HG03196 (cell line): ENCODE results near the gene CCR7.
"Not testable (repeated sequence)": the region's sequence is repeated elsewhere in the genome, so short reads cannot be mapped to it uniquely, and the experiment has no call there.

Experiments used
- ATAC-seq: cut with Tn5 transposase; IDR thresholded peaks from one replicate; pipeline ENCODE4 v1.9.1; 2021; ENCODE audit not compliant: unreplicated experiment

Gene CCR7

DNA sequence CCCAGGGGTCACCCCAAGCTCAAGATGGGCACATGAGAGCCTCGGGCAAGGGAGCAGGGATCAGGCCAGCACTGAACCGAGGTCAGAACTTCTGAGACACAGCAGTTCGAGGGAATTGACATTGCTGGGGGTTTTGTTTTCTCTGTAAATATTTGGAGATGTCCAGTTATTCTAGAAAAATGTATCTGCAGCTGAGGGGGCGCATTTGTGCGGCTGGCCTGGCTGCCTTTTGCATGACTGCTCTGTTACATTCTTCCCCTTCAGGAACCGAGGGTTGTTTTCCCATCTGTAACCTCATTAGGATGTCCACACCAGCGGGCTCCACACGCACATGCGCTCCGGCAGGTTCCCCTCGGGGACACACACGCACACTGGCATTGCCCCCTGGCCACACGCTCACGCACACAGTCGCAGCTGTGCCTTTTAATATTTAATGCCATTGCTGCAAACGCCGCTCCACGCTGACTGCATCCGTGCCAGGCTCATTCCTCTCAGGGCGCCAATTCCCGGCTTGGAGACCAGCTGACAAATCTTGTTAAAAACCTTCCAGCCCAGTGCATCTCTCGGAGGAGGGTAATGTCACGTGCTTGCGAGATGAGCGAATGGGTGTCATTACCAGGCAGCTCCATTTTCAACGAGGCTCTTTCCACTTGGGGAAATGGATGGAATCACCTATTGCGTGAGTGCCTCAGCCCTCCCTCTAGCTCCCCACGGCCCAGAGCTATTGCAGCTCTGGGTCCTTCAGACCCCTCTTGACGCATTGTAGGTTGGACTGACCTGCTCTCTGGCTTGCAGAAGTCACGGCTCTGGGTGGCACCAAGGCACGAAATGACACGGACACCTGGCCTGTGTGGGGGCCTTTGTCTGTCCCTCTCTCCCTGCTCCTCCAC is 13.1 kb downstream of the CCR7 start:
- ATAC-seq: no peak

DNA sequence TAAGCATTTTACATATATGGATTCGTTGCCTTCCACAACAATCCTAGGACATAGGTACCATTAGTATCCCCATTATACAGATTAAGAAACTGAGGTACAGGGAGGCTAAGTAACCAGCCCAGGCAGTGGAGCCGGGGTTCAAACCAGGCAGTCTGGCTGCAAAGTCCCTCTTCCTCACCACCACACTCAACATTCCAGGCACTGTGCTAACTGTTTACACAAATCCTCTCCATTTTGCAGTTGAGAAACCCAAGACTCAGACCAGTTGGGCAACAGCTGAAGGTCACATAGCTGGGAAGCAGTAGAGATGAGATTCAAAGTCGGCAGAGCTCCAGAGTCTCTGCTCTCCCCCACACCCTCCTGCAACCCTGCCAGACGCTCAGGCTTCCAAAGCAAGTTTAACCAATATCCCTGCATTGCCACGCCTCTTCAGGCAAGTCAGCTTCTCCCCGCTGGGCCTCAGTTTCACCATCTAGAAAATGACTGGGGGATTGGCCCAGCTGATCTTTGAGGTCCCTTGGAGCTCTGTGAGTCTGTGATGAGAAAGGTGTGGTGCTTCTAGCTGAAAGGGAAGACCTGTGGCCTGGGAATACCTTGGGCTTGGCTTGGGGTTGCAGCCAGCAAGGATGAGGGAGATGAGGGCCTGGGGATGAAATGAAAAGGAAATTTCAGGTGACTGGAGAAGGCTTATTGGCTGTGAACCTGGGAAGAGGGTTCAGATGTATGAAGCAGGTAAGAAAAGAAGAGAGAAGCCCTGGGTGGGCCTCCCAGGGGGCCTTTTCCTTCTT is 14.0 kb downstream of the CCR7 start:
- ATAC-seq: no peak

DNA sequence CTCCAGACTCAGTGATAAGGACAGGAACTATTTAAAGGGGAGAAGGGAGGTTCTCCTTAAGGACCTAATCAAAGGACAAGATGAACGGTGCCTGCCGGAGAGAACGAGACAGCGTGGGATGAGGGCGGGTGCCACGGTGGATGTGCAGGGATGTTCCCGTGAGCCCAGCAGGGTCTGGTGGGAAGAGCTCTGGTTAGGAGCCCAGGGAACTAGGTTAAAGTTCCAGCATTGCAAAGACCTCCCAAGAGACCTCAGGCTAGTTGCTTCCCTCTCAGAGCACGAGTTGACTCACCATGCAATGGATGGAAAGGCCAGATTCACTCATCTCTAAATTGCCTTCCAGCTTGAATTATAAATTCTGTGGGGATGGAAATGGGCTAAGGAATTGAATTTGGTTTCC is 14.7 kb downstream of the CCR7 start:
- no peak for ATAC-seq

DNA sequence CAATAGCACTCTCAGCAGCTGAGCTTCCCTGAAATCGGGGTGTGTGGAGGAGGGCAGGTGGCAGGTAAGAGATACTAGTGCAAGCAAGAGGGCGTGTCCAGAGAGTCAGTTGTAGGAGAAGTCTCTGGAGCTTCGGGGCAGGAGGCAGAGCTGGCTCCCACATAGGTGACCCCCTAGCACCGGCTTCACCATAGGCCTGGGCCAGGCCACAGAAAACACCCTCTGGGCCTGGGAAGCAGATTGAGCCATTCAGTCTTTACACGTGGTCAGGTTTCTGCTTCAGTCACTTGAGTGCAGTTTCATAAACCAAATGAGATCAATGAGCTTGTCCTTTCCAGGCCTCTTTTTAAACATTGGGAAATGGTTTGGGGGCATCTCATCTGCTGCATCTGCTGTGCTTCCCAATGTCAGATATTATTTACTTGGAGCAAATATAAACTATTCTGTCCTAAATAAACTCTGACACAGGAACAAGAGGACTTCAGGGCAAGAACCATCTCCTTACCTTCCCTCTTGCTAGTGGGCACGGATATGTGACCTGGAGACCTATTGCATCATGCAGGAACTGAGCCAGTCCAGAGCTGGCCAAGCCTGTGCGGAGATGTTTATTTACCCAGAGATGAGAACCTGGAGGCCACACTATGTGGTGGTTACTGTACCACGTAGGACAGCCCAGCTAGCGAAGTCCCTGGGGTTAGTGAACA is 16.1 kb downstream of the CCR7 start:
- no peak for ATAC-seq

DNA sequence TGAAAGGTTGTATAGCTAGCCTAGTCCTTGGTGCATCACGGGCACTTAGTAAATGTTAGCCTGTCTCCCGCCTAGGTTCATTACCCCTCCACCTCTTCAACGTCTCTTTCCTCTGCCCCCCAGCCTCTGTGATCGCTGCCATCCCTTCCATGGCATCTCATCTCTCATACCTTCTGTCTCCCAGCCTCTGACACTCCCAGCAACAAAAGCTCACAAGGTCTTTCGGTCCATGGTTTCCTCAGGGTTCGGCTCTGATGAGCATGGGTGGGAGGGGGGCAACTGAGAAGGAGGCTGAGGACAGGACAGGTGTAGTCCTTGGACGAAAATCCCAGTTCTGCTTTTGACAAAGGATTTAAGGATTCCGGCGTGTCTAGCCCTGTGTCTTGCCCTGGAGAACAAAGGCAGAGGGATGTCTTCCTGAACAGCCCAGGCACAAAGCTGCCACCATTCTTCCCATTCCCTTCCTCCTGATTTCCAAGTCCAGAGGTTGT is 16.7 kb downstream of the CCR7 start:
- no peak for ATAC-seq

DNA sequence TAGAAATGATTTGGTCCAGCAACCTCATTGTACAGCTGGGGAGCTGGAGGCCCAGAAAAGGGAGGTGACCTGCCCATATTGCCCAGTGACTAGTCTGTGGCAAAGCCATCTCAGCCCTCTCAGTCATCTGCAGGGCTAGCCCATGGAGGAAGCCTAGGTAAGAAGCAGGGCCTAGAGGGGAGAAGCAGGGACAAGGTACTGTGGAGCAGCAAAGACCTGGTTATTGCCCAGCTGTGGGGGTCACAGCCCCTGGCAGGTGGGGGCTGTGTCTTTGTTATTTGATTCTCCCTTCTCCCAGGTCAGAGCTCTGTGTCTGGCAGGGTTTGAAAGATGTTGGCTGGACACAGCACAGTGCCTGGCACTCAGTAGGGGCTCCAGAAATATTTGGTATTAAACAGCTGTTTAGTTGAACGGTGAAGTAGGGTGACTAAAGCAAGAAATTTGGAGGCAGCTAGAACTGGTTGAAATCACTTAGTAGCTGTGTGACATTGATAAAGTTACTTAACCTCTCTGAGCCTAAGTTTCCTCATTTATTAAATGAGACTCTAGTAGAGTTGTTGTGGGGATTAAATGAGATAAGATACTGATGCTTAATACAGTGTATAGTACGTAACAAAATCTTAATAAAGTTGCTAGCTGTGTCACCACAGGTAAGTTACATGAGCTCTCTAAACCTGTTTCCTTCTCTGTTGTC is 17.3 kb downstream of the CCR7 start:
- no peak for ATAC-seq

DNA sequence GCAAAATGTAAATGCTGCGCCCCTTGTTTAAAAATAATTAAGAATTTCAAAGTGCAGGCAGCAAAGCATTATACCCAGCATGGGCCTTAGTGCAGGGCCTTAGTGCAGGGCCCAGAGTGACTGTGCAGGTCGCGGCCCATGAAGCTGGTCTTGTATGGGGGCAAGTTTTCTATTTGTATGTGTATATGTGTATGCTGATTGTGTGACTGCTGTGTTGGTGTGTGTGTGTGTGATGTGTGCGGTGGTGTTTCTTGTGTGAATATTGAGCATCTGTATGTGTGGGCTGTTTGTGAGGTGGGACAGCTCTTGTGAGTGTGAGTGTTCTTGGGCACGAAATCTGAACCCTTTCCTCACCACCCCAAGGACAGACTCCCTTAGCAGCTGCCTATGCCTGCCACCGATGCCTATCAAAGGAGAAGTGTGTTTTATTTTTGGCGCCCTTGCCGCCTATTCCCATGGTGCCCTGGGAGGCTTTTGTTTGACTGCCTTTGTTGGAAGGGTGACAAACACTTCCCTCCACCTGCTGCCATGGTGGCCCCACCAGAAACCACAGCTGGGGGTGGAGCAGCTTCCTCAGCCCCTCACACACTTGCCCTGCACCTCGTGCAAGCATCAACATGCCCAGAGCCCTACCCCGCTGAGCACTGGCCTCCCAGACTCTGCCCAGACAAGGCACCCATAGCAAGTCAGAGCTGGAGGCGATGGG is 18.0 kb downstream of the CCR7 start:
- ATAC-seq: no peak

DNA sequence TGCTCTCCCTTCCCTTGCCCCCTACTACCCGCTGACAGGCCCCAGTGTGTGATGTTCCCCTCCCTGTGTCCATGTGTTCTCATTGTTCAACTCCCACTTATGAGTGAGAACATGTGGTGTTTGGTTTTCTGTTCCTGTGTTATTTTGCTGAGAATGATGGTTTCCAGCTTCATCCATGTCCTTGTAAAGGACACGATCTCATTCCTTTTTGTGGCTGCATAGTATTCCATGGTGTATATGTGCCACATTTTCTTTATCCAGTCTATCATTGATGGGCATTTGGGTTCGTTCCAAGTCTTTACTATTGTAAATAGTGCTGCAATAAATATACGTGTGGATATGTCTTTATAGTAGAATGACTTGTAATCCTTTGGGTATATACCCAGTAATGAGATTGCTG is 18.8 kb downstream of the CCR7 start:
- ATAC-seq: not testable (repeated sequence)

DNA sequence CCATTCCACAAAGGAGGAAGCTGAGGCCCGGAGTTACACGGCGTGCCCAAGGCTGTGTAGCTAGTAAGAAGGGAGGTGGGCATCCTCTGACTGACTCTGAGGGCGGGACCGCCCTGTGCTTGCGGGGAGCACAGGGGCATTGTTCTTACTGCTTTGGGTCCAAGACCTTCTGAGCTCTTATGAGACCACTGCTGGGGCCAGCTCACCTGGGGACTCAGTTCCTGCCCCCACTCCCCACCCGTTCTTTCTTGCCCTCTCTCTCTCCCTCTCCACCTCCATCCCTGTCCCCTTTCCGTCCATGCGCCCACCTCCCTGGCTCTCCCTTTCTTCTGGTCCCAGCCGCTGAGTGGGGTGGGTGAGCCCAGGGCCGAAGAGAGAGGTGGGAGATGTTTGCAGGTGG is 19.6 kb downstream of the CCR7 start:
- no peak for ATAC-seq

DNA sequence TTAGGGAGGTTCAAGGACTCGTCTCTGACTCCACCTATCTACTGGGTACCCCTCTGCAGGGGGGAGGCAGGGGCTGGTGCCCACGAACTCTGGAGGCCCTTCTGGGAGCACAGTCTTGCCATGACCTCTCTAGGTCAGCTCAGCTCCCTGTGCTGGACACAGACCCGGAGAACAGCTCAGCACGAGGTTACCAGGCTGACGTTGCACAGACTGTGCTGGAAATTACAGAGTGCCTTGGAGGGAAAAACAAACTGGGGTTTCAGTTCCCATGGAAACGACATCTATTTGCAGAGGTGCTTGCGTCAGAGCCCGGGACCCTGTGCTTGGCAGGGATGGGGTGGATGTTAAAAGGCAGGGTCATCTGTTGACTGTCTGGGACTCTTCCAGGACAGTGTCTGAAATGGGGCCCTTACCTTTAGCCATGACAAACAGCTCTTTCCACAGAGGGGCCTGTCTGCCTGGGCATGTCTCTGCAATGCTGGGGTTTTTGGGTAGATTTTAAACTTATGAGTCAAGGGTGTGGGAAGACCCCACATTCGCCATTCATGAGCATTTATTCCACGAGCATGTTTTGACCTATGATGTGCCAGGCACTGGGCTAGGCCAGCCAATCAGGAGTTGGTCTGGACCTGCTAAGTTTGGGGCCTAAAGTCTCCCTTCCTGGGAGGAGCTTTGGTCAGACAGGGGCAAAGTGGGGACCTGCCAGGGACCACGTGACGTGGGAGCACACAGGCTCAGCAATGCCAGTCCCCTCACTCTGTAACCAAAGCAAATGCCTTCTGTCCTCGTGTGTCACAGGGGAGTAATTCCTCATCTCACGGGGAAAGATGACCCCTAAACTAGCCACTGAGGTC is 22.5 kb downstream of the CCR7 start:
- ATAC-seq: no peak

DNA sequence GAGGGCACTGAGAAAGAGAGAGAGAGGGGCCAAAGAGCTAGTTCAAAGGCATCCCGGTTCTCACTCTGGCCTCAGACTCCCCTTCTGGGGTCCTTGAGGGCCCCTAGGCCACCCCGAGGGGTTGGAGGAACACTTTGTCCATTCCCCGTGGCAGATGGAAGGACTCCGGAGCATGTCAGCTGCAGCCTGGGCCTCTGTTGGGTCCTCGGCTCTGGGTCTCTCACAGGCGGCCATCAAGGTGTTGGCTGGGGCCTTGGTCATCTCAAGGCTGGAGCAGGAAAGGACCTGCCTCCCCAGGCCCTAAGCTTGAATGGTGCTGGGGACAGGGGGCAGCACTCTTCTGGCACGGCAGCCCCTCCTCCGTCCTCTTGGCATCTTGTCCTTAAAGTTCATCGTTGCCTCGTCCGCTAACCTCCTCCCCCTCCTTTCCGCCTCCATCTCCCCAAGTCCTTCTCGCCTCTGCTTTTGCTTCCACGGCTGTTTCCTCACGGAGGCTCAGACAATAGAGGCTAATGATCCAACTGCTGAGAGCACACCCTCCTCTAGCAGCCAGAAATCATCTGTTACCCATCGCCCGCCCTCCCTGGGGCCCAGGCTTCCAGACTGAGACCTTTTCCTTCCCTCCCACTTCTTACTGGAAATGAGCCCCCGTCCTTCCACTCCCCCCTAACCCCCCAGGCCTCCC is 23.3 kb downstream of the CCR7 start:
- no peak for ATAC-seq

DNA sequence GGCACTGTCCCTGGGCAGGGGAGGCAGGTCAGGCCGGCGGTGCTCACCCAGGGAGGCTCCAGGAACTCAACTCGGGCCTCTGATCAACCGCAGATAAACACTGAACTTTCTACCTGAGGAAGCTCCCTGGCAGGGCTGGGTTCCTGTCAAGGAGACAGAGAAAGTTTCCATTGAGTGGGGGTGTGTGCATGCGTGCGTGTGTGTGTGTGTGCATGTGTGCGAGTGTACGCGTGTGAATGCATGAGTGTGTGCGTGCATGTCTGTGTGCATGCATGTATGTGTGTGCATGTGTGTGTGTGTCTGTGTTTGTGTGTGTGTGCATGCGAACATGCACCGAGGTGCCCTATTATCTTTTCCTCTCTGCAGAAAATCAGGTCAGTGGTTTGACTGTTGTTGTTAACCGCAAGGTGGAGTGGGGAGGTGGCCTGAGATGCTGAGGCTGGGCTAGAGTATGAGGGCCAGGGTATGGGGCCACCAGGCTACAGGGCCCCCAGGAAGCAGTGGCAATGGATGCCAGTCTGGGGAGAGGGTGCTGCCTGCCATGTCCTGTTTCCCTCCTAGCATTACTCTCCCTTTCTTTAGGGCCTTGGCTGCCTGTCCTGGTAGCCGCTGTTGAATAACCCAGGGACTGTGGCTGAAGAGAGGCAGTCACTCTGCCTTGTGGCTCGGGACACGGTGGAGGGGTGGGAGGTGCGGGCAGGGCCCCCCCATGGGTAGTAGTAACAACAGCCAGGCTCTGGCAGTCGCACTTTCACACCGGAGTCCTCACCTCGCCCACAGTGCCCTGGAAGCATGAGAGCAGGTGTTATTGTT is 24.0 kb downstream of the CCR7 start:
- no peak for ATAC-seq

DNA sequence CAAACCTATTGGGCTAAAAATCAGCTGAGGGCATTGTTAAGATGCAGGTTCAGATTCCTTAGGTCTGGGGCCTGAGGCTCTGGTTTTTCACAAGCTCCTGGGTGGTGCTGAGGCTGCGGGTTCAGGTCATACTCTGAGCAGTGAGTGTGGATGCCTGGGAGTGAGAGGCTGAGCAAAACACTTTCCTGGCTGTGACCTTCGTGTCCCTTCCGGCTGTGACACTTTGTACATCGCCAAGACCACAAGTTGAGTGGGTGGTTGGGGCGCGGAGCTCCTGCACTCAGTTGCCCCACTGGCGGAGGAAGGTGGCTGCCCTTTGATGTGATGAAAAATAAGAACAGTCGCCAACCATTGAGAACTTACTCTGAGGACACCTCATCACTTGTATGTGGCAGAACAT is 24.8 kb downstream of the CCR7 start:
- ATAC-seq: no peak

DNA sequence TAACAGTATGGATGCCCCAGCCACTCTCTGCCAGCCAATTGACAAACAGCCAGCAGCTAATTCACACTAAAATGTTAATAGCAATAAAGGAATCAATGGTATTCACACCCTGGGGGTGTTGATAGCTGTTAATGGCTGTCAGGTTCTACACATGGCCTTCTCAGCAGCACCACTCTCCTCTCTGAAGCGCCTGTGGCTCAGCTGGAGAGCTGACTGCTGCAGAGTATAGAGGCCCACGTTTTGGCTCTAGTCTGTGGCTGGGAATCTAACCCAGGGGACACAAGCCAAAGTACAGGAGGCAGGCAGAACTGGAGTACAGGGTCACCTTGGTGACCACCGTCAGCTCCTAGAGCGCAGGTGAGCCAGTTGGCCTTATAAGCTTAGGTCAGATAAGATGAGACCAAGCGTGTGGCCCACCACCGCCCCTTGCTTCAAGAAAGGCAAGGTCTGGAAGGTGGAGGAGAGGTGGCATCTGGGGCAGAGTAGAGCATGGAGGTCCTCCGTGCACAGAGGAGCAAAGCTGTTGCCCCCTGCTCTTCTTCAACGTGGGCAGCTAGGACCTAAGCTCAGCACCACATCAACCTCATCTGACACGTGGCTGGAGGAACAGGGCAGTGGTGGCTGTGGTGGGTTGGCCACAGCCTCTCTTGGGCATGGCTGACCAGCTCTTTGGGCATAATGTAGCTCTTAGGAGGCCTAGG is 25.4 kb downstream of the CCR7 start:
- no peak for ATAC-seq

DNA sequence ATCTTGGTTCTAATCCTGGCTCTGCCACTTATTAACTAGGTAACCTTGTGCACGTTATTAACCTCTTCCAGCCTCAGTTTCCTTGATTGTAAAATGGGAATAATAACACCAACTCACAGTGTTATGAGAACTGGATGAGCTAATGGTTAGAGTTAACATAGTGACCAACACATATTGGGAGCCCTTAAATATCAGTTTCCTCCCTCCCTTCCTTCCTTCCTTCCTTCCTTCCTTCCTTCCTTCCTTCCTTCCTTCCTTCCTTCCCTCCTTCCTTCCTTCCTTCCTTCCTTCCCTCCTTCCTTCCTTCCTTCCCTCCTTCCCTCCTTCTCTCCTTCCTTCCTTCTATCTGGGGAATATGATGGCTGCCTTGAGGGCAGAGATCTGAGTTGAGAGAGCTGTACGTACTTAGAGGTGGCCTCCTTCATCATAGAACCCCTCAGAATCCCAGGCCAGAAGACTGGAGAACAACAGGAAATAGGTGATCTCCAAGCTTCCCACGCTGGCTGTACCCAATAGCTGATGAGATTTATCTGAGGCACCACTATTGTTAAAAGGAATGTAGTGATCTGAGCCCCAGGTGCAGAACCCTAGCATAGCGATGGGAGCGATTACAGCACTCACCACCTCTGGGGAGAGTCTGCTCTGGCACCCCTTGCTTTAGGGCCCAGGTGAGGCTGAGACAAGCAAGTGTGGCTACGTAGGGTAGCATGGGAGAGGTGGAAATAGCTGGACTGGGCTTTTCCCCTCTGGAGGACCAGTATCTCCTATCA is 26.2 kb downstream of the CCR7 start:
- ATAC-seq: no peak
